ENCODE results near the gene STAP2. TPM values are rescaled to one million over a fixed set of nuclear protein-coding genes. Genes with fewer than 3 reads are reported as not detected.
A peak's percentile ranks its signal among the peaks of the same experiment; 100 is the strongest.

STAP2 gene
- total and polyA plus RNA-seq, 9 of the 15 experiments (the other 6 are each of a cell fraction or from before 2014, with no cell fraction given) = 1.2 to 9.8 (median 4.5) TPM

DNA sequence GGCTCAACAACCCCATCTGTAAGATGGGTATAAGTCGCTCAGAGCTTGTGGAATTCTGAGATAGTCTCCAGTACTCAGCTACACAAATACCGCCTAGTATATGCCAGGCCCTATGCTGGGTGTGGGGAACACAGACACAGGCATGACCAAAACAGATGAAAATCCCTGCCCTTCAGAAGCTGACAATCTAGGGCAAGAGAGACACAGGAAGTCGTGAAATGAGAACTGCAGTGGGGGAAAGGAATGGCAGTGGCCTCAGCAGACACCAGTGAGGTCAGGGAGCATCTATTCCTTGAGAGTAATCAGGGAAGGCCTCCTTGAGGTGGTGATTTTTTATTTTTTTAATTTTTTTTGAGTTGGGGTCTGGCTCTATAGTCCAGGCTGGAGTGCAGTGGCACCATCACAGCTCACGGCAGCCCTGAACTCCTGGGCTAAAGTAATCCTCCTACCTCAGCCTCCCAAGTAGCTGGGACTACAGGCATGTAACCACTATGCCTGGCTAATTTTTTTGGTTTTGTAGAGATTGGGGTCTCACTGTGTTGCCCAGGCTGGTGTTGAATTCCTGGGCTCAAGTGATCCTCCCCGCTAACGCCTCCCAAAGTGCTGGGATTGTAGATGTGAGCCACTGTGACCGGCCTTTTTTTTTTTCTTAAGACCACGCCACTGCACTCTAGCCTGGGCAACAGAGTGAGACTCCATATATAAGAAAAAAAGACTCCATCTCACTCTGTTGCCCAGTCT is 39.6 kb downstream of the STAP2 start (continued):
- TF ChIP-seq KDM1A (IDR thresholded peaks at IDR 0.05) (peak; percentile 56 to 81; a peak in 2 of 4 replicates), THRAP3 (IDR thresholded peaks at IDR 0.05; ENCODE audit: borderline replicate concordance) (no peak), NCOA2 (IDR thresholded peaks at IDR 0.05; ENCODE audit: partially characterized antibody in 2 of 2) (no peak), SREBF1 (IDR thresholded peaks at IDR 0.05; ENCODE audit: borderline replicate concordance, low read depth, low read length) (no peak), TAF9B (IDR thresholded peaks at IDR 0.05; ENCODE audit: partially characterized antibody) (no peak), HMGN3 (IDR thresholded peaks at IDR 0.05; ENCODE audit: borderline replicate concordance, extremely low read depth, insufficient read length, low read depth, low read length) (no peak), SMARCA5 (IDR thresholded peaks at IDR 0.05) (peak; percentile 93), ELF1 (tag; IDR thresholded peaks at IDR 0.05) (no peak)
- TF ChIP-seq, protein P1, sequence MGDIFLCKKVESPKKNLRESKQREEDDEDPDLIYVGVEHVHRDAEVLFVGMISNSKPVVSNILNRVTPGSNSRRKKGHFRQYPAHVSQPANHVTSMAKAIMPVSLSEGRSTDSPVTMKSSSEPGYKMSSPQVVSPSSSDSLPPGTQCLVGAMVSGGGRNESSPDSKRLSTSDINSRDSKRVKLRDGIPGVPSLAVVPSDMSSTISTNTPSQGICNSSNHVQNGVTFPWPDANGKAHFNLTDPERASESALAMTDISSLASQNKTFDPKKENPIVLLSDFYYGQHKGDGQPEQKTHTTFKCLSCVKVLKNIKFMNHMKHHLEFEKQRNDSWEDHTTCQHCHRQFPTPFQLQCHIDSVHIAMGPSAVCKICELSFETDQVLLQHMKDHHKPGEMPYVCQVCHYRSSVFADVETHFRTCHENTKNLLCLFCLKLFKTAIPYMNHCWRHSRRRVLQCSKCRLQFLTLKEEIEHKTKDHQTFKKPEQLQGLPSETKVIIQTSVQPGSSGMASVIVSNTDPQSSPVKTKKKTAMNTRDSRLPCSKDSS (IDR thresholded peaks at IDR 0.05; ENCODE audit: low read depth, partially characterized antibody) = no peak
- TF ChIP-seq, protein P2, sequence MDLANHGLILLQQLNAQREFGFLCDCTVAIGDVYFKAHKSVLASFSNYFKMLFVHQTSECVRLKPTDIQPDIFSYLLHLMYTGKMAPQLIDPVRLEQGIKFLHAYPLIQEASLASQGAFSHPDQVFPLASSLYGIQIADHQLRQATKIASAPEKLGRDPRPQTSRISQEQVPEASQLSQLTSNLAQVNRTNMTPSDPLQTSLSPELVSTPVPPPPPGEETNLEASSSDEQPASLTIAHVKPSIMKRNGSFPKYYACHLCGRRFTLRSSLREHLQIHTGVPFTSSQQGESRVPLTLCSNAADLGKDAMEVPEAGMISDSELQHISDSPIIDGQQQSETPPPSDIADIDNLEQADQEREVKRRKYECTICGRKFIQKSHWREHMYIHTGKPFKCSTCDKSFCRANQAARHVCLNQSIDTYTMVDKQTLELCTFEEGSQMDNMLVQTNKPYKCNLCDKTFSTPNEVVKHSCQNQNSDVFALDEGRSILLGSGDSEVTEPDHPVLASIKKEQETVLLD (IDR thresholded peaks at IDR 0.05) = no peak
